Bronchus fibroblast of lung (primary cell): ENCODE data around the gene PARP15. TPM values are rescaled to one million over a fixed set of nuclear protein-coding genes. Genes with fewer than 3 reads are reported as not detected.

Experiments
- total RNA-seq: library from RNA; depleted of rRNA; stranded (reverse); fragments of >200 nt; gene quantifications from 2 replicates; pipeline ENCODE4 v1.2.3, GENCODE V29; 2015

The PARP15 gene
- under 0.01 and 0.15 TPM in 2 replicates for total RNA-seq

DNA sequence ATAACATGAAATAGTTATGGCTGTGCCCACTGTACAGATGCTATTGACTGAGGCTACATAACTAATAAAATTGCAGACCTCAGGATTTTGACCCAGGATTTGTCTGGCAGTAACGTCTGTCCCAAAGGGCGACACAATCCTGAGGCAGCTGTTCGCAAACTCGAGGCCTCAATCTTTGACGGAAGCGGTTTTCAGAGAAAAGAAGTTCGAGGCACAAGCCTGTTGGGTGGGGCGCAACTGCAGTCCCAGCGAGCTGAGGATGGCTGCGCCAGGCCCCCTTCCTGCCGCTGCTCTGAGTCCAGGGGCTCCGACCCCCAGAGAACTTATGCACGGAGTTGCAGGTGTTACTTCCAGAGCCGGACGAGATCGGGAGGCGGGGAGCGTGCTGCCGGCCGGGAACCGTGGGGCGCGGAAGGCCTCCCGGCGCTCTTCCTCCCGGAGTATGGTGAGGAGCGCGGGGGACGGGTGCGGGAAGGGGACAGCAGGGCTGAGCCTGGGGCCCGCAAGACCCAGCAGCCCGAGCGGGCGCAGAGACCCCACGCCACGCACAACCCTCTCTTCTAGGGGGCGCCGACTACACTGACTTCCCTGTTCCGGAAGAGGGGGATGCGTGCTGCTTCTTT lies at the start of gene PARP15:
PARP15 (plus strand) TSS at position 242 of the 623 bp plus-strand sequence; CDS start at position 260, 18 bp downstream.

DNA sequence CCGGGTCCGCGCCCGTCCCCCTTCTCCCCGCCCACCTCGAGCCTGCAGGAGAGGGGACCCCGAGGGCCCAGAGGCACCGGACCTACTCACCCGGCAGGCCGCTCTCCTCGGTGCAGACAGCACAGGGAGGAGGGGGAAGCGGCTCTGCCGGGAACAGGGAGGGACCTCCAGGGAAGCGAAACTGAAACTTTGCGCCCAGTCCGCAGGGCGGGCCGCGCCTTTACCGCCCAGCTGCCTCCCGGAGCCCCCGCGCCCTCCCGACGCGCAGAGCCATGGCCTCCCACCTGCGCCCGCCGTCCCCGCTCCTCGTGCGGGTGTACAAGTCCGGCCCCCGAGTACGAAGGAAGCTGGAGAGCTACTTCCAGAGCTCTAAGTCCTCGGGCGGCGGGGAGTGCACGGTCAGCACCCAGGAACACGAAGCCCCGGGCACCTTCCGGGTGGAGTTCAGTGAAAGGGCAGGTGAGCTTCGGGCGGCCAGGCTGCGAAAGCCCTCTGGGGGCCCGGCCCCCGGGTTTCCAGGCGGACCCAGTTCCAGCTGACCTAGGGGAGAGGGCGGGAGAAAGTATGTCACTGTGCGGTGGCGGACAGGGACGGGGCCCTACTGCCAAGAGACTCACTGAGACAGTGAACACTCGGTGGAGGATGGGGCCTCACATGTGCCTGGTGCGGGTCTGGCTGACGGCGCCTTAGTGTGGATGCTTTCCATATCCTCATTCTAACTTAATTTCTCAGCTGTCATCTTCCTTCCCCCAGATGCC lies 13.1 kb upstream of the PARP15 start, which contains the start of the genes DTX3L and PARP9:
DTX3L (plus strand) TSS at position 184 of the 758 bp plus-strand sequence; CDS start at position 273, 89 bp downstream.
PARP9 (minus strand) TSS at position 146 of the 758 bp plus-strand sequence. CDS start 4,680 bp downstream, outside the sequence.

GRCh38 chr3:122680475-122681283 lies 103.2 kb downstream of the PARP15 start, which contains the start of gene PARP14:
TSS of gene PARP14 (plus strand) at chr3:122680839. CDS start at chr3:122680884, 45 bp downstream.

Other genes with a start within 250 kb of the PARP15 start
- gene MIX23, start 194.4 kb upstream of the PARP15 start, total RNA-seq = 29.4 and 33.6 TPM in 2 replicates
- gene FAM162A, start 193.5 kb upstream of the PARP15 start, total RNA-seq = 15.3 and 15.5 TPM in 2 replicates
- 3.7 and 5.9 TPM in 2 replicates for gene WDR5B, start 161.6 kb upstream of the PARP15 start, total RNA-seq
- gene KPNA1, start 62.7 kb upstream of the PARP15 start, total RNA-seq = 19.5 and 24.1 TPM in 2 replicates
- gene PARP9, start 13.3 kb upstream of the PARP15 start, total RNA-seq = 8.9 and 9.8 TPM in 2 replicates
- gene DTX3L, start 13.3 kb upstream of the PARP15 start, total RNA-seq = 11.1 and 12.6 TPM in 2 replicates
- gene PARP14, start 103.2 kb downstream of the PARP15 start, total RNA-seq = 12.4 and 12.6 TPM in 2 replicates
- 3.9 and 4.2 TPM in 2 replicates for gene HSPBAP1, start 216.2 kb downstream of the PARP15 start, total RNA-seq
- gene SLC49A4, start 217.4 kb downstream of the PARP15 start, total RNA-seq = 12.5 and 12.9 TPM in 2 replicates